CD4-positive, alpha-beta T cell treated with Interferon gamma for 1 hour (primary cell): ENCODE results near the gene KPNA5.
"Not testable (repeated sequence)": the region's sequence is repeated elsewhere in the genome, so short reads cannot be mapped to it uniquely, and the experiment has no call there.

ENCODE experiments used
- DNase-seq: peaks from one replicate; pipeline ENCODE4 v3.0.0-alpha.2; 2020

The KPNA5 gene

GRCh38 chr6:116705917-116706316 is 24.9 kb downstream of the KPNA5 start:
- DNase-seq, result no peak

GRCh38 chr6:116714296-116714695 is 33.3 kb downstream of the KPNA5 start:
- no peak for DNase-seq

- no peak for DNase-seq
These were observed 33.8 kb downstream of the KPNA5 start for GRCh38 chr6:116714761-116715160.

- no peak for DNase-seq
These were observed 45.9 kb downstream of the KPNA5 start for GRCh38 chr6:116726947-116727346.

GRCh38 chr6:116730513-116730912 is 49.5 kb downstream of the KPNA5 start:
- DNase-seq, result no peak

- DNase-seq, result no peak
These were observed 56.0 kb downstream of the KPNA5 start for GRCh38 chr6:116737004-116737403.

GRCh38 chr6:116740486-116740885 is 59.5 kb downstream of the KPNA5 start:
- not testable (repeated sequence) for DNase-seq

- DNase-seq, result no peak
These were observed 60.6 kb downstream of the KPNA5 start for GRCh38 chr6:116741571-116741970.

- DNase-seq, result no peak
These were observed 64.2 kb downstream of the KPNA5 start for GRCh38 chr6:116745176-116745575.

- DNase-seq, result no peak
These were observed 80.8 kb downstream of the KPNA5 start for GRCh38 chr6:116761779-116762178.

GRCh38 chr6:116762235-116762634 is 81.2 kb downstream of the KPNA5 start:
- DNase-seq, result no peak

GRCh38 chr6:116763048-116763447 is 82.0 kb downstream of the KPNA5 start:
- no peak for DNase-seq

GRCh38 chr6:116763906-116764628 is 83.1 kb downstream of the KPNA5 start:
- DNase-seq, result no peak

- no peak for DNase-seq
These were observed 83.6 kb downstream of the KPNA5 start for GRCh38 chr6:116764629-116764960.

- DNase-seq, result no peak
These were observed 84.2 kb downstream of the KPNA5 start, which contains the start of gene FAM162B for GRCh38 chr6:116764961-116765841. FAM162B (minus strand) TSS chr6:116765719; CDS start chr6:116765576, 143 bp downstream.

GRCh38 chr6:116766506-116767176 is 85.6 kb downstream of the KPNA5 start:
- DNase-seq, result no peak

GRCh38 chr6:116767715-116768114 is 86.7 kb downstream of the KPNA5 start:
- DNase-seq, result no peak

GRCh38 chr6:116772450-116772849 is 91.4 kb downstream of the KPNA5 start:
- no peak for DNase-seq

- no peak for DNase-seq
These were observed 92.9 kb downstream of the KPNA5 start for GRCh38 chr6:116773886-116774285.

GRCh38 chr6:116779573-116780164 is 98.7 kb downstream of the KPNA5 start:
- no peak for DNase-seq

GRCh38 chr6:116783852-116784251 is 102.8 kb downstream of the KPNA5 start:
- DNase-seq, result no peak
